Measurements from ENCODE around the gene KCNA5. TPM values are rescaled to one million over a fixed set of nuclear protein-coding genes. Genes with fewer than 3 reads are reported as not detected.

Gene KCNA5
- total and polyA plus RNA-seq, 2 donors (not counting 1 experiment from before 2014, with no cell fraction given), result not detected

DNA sequence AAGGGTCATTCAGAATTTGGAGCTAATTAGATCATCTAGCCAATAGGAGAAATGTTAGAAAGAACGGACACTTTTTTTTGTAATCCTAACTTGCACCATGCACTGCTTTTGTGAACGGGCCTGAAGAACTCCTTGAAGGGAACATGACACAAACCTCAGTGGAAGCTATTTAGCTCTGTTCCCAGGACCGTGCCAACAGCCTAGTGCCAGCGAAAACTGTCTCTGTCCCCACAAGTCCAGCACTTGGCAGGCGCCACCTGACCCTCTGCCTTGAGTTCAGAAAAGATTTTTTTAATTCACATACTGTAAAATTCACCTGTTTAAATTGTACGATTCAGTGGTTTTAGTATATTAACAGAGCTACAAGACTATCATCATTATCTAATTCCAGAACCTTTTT, 31.3 kb upstream of the KCNA5 start:
- Histone ChIP-seq H3K4me3 (replicated peaks in 1 of 4; ENCODE audit: control extremely low read depth in 1 of 4, insufficient read depth in 1 of 4, low read depth in 3 of 4, low read length in 4 of 4) (no peak overlapping the region), H3K4me2 (ENCODE audit: extremely low read depth, insufficient read depth, low read length) (no peak overlapping the region), H3K9me3 (ENCODE audit: control insufficient read depth, insufficient read depth, low read depth, low read length) (no peaks in the 10 kb centered on the region), H3K79me2 (ENCODE audit: control insufficient read depth, insufficient read depth, low read length) (no peaks in the 10 kb centered on the region), H2AFZ (ENCODE audit: low read length) (no peak overlapping the region), H4K20me1 (ENCODE audit: control insufficient read depth, extremely low read depth, insufficient read depth, low read length) (no peaks in the 10 kb centered on the region), H3K36me3 (ENCODE audit: control insufficient read depth, insufficient read depth, low read length) (no peaks in the 10 kb centered on the region), H3K9ac (ENCODE audit: insufficient read depth, low read length) (no peak overlapping the region), H3K27me3 (ENCODE audit: control insufficient read depth, insufficient read depth, low read length) (peaks cover 2% of the 10 kb centered on the region), H3K27ac (ENCODE audit: insufficient read depth, low read length) (no peak overlapping the region), H3K4me1 (ENCODE audit: control insufficient read depth, extremely low read depth, insufficient read depth, low read length) (no peaks in the 10 kb centered on the region)
- no peak for TF ChIP-seq EZH2 (IDR thresholded peaks at IDR 0.05; ENCODE audit: low read length, missing control alignments)
- TF ChIP-seq, protein P1, sequence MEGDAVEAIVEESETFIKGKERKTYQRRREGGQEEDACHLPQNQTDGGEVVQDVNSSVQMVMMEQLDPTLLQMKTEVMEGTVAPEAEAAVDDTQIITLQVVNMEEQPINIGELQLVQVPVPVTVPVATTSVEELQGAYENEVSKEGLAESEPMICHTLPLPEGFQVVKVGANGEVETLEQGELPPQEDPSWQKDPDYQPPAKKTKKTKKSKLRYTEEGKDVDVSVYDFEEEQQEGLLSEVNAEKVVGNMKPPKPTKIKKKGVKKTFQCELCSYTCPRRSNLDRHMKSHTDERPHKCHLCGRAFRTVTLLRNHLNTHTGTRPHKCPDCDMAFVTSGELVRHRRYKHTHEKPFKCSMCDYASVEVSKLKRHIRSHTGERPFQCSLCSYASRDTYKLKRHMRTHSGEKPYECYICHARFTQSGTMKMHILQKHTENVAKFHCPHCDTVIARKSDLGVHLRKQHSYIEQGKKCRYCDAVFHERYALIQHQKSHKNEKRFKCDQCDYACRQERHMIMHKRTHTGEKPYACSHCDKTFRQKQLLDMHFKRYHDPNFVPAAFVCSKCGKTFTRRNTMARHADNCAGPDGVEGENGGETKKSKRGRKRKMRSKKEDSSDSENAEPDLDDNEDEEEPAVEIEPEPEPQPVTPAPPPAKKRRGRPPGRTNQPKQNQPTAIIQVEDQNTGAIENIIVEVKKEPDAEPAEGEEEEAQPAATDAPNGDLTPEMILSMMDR (conservative IDR thresholded peaks at IDR 0.05 in 1 of 2, IDR thresholded peaks at IDR 0.05 in 1 of 2; ENCODE audit: low read depth in 1 of 2, low read length in 2 of 2), result no peak
- DNase-seq (ENCODE audit: low read depth in 2 of 2), result no peak

GRCh38 chr12:5013266-5013730, 30.4 kb upstream of the KCNA5 start:
- Histone ChIP-seq H3K4me3 (replicated peaks in 1 of 4; ENCODE audit: control extremely low read depth in 1 of 4, insufficient read depth in 1 of 4, low read depth in 3 of 4, low read length in 4 of 4) (no peak overlapping the region), H3K4me1 (ENCODE audit: control insufficient read depth, extremely low read depth, insufficient read depth, low read length) (no peaks in the 10 kb centered on the region), H3K4me2 (ENCODE audit: extremely low read depth, insufficient read depth, low read length) (no peak overlapping the region), H3K27ac (ENCODE audit: insufficient read depth, low read length) (no peak overlapping the region), H3K27me3 (ENCODE audit: control insufficient read depth, insufficient read depth, low read length) (peaks cover 2% of the 10 kb centered on the region), H3K9me3 (ENCODE audit: control insufficient read depth, insufficient read depth, low read depth, low read length) (no peaks in the 10 kb centered on the region), H2AFZ (ENCODE audit: low read length) (no peak overlapping the region), H4K20me1 (ENCODE audit: control insufficient read depth, extremely low read depth, insufficient read depth, low read length) (no peaks in the 10 kb centered on the region), H3K79me2 (ENCODE audit: control insufficient read depth, insufficient read depth, low read length) (no peaks in the 10 kb centered on the region), H3K36me3 (ENCODE audit: control insufficient read depth, insufficient read depth, low read length) (no peaks in the 10 kb centered on the region), H3K9ac (ENCODE audit: insufficient read depth, low read length) (no peak overlapping the region)
- peak; percentile 66 to 67 for DNase-seq (ENCODE audit: low read depth in 2 of 2)
- no peak for TF ChIP-seq EZH2 (IDR thresholded peaks at IDR 0.05; ENCODE audit: low read length, missing control alignments)
- TF ChIP-seq, protein P1 (conservative IDR thresholded peaks at IDR 0.05 in 1 of 2, IDR thresholded peaks at IDR 0.05 in 1 of 2; ENCODE audit: low read depth in 1 of 2, low read length in 2 of 2), result no peak

DNA sequence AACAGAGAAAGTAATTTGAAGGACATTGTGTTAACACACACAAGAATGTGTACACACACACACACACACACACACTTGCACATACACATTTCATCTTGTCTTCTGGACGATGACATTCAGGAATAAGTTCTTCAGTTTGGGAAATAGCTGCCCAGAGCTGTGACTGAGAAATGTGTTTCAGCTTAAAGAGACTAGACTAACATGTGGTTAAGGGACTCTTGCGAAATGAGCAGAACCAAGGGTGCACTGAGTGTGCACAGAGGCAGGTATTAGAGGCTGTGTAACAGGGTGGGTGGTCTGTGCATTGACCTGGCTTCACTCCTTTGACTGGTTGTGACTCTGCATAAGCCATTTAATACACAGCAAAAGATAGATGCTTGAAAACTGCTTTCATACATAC, 29.4 kb upstream of the KCNA5 start:
- DNase-seq (ENCODE audit: low read depth in 2 of 2), result peak in 1 of 2 donors; percentile 15
- no peak overlapping the region for H3K4me3 ChIP-seq (replicated peaks in 1 of 4; ENCODE audit: control extremely low read depth in 1 of 4, insufficient read depth in 1 of 4, low read depth in 3 of 4, low read length in 4 of 4)
- H3K79me2 ChIP-seq (ENCODE audit: control insufficient read depth, insufficient read depth, low read length), result no peaks in the 10 kb centered on the region
- no peak overlapping the region for H2AFZ ChIP-seq (ENCODE audit: low read length)
- peaks cover 2% of the 10 kb centered on the region for H3K27me3 ChIP-seq (ENCODE audit: control insufficient read depth, insufficient read depth, low read length)
- TF ChIP-seq, protein P1 (conservative IDR thresholded peaks at IDR 0.05 in 1 of 2, IDR thresholded peaks at IDR 0.05 in 1 of 2; ENCODE audit: low read depth in 1 of 2, low read length in 2 of 2), result no peak
- no peak for TF ChIP-seq EZH2 (IDR thresholded peaks at IDR 0.05; ENCODE audit: low read length, missing control alignments)
- no peaks in the 10 kb centered on the region for H3K4me1 ChIP-seq (ENCODE audit: control insufficient read depth, extremely low read depth, insufficient read depth, low read length)
- H3K9me3 ChIP-seq (ENCODE audit: control insufficient read depth, insufficient read depth, low read depth, low read length), result no peaks in the 10 kb centered on the region
- H3K9ac ChIP-seq (ENCODE audit: insufficient read depth, low read length), result no peak overlapping the region
- no peaks in the 10 kb centered on the region for H3K36me3 ChIP-seq (ENCODE audit: control insufficient read depth, insufficient read depth, low read length)
- no peaks in the 10 kb centered on the region for H4K20me1 ChIP-seq (ENCODE audit: control insufficient read depth, extremely low read depth, insufficient read depth, low read length)
- no peak overlapping the region for H3K4me2 ChIP-seq (ENCODE audit: extremely low read depth, insufficient read depth, low read length)
- H3K27ac ChIP-seq (ENCODE audit: insufficient read depth, low read length), result no peak overlapping the region

Data from fibroblast of lung (primary cell).